Brain pericyte (primary cell): ENCODE results near the gene UFM1.
A peak's percentile ranks its signal among the peaks of the same experiment; 100 is the strongest.
"Not testable (repeated sequence)": the region's sequence is repeated elsewhere in the genome, so short reads cannot be mapped to it uniquely, and the experiment has no call there.

Experiments
- DNase-seq: peaks from one replicate; pipeline ENCODE4 v3.0.0-alpha.2; 2012; ENCODE audit warnings: low read depth, low spot score

The UFM1 gene

DNA sequence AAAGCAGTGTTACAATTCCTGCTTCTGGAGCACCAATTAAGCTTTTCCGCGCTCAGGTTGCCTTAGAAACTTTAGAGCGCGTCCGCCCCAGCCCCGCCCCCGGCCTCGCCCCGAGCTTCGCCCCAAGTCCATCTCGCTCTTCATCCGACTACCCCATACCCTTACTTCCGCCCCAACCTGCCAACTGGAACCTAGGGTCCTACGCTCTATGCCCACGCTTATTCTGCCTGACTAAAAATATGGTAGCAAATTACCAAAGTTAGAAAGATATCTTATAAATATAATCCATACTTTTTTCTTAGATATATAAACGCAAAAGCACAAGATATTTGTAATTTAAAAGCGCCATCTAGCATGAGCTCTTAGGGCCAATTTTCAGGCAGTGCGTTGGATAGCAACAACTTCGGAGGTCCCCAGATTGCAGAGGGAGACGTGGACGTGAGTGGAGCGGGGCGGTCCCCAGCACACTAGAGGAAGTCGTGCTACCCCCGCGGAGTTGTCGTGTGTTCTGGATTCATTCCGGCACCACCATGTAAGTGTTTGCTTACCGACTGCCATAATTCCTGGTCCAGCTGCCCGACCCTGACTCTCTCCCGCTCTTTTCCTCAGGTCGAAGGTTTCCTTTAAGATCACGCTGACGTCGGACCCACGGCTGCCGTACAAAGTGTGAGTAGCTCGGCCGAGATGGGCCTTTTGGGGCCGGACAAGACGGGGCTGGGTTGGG, at the start of gene UFM1:
TSS of gene UFM1 (plus strand) at position 462 of the 724 bp plus-strand sequence. CDS start at position 531, 69 bp downstream.
- DNase-seq, result peak; percentile 81

DNA sequence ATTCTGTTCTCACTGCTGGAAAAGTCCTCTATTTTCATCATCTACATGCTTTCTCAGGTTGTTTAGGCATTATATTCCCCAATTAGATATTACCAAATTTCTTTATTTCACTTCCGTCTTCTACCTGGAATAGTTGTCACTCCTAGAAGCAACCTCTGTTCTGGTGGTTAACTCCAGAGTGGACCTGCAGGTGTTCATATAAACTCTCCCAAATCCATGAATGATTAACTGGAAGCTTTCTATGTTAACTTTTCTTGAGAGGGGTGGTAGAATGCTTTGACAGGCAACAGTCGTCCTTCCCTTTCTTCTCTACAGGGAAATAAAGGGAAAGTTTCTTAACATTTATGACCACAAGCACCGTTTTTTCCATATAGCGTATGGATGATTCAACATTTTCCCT, 48.4 kb upstream of the UFM1 start:
- DNase-seq, result no peak

DNA sequence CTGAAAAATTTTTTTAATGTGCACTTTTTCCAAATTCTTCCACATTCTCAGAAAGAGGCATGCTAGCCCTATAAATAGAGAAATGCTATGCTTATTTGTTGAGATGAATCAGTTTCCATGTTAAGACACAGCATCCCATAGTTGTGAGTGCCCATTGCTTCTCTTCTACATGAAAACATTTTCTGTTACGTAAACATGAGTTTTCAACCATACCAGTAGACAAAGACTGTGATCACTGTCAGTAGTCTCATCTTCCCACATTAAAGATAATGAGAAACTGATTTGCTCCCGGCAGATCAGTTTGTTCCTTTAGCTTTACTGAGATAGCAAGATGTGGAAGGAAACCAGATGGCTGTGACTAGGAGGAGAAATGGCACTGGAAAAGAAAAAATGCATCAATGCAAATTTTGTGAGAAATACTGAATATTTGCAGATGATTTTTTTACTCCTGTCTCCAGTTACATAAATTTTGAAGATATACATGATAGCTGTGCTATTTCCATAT, 45.8 kb upstream of the UFM1 start:
- DNase-seq, result no peak

DNA sequence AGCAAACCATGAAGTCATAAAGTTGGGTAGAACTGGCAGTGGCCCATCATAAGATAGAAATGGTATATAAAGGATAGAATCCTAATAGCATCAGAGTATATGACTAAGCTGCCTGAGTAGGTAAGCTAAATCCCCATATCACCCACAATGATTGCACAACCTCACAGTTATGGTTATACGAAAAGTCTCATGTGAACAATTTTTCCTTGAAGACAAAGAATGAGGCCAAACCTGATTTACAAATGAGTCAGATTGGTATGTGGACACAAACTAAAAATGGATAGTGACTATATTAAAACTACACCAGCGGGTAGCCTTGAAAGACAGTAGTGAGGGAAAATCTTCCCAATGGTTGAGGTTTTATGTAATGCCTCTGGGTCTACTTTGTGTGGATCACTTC, 40.9 kb upstream of the UFM1 start:
- DNase-seq, result no peak

DNA sequence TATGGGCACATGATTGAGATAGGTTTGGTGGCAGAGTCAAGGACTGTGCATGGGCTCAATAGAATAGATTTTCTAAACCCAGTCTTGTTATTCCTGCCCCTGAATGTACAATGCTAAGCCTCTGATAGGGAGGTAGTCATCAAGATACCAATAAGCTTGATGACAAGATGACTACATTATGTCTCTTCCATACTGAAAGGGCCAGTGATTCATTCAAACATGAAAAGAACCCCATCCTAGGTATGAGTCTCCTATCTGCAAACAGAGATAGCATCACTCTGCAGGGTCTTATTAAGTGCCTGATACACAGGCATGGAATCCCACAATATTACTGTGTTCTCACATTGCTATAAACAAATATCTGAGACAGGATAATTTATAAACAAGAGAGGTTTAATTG, 40.3 kb upstream of the UFM1 start:
- no peak for DNase-seq

DNA sequence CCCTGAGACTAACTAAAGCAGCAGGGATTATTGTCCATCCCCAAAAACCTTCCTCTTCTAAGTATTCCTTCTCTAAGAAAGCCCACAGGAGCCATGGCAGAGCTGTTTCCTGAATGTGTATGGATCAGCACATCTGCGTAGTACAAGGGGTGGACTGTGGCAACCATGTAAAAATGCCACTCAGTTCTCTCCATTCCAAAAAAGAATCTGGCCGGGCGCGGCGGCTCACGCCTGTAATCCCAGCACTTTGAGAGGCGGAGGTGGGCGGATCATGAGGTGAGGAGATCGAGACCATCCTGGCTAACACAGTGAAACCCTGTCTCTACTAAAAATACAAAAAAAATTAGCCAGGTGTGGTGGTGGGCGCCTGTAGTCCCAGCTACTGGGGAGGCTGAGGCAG, 38.5 kb upstream of the UFM1 start:
- DNase-seq, result not testable (repeated sequence)

DNA sequence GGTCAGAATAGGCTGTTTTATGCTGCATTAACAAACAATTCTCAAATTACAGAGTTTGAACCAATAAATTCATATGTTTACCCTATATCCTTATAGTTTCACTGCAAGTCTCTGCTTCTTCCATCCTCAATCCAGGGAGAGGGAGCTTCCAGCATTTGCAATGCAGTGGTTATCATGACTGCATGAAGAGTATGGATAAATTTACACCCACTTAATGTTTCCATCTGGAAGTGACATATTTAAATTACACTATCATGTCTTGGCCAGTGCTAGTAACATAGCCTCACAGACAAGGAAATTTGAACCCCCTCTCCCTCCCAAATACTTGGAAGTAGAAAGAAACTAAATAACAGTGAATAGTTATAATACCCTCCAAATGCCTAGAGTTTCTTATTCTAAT, 33.5 kb upstream of the UFM1 start:
- DNase-seq, result no peak

DNA sequence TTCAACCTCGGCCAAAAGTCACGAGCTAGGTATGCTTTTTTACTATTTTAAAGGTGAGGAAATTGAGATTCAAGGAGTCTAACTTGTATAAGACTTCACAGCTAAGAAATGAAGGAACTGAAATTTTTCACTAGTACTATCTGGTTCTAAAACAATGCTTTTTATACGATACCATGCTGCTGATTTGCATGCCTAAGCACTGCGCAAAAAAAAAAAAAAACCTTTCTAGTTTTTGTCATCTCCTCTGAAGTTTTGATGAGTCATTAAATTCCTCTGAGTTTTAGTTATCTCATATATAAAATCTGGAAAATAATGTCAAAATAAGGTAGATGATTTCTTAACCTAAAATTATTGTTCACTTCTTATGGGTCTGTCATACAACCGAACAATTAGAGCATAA, 28.0 kb upstream of the UFM1 start:
- DNase-seq, result no peak

DNA sequence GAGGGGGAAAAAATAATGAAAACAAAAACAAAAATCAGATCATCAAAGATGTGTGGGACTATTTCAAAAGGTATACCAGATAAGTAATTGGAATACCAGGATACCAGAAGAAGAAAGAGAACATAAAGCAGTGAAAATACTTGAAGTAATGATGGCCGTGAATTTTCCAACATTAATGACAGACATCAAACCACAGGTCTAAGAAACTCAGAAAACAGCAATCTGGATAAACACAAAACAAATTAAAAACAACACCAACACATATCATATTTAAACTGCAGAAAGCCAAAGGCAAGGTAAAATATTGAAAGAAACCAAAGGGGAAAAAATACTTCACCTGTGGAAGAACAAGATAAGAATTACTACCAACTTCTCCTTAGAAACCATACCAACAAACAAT, 24.2 kb upstream of the UFM1 start:
- DNase-seq, result no peak

DNA sequence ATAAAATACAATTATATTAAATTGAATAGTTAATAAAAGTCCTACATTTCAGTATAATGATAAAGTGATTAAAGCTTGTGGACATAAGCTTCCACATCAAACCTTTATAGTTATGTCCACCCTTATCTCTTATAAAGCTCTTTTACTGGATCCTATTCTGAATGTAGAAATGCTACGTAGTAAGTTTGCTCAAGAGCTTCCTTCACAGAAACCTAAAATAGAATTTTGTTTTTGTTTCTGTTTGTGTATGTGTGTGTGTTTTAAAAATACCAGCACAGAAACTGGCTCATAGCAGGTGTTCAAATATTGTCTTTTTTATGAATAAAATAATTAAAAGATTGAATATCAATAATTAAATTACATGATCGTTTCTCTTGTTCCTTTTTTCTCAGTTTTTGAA, 21.0 kb upstream of the UFM1 start:
- DNase-seq, result no peak

DNA sequence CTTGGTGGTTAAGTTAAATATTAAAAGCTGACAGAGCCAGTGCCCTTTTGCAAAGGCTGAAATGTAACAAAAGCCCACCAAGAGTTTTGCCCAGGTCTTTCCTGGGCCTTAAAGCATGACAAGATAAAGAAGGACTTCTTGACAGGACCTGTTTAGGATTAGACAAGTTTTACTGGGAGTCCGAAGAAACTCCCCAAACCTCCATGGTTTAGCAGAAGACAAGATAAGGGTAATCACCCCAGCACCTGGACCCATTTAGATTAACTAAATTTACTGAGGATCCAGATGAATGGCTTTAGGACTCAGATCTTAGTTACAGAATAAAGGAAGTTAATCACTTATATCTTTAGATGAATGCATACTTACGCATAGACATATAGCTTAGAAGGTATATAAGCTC, 14.8 kb upstream of the UFM1 start:
- DNase-seq, result no peak

DNA sequence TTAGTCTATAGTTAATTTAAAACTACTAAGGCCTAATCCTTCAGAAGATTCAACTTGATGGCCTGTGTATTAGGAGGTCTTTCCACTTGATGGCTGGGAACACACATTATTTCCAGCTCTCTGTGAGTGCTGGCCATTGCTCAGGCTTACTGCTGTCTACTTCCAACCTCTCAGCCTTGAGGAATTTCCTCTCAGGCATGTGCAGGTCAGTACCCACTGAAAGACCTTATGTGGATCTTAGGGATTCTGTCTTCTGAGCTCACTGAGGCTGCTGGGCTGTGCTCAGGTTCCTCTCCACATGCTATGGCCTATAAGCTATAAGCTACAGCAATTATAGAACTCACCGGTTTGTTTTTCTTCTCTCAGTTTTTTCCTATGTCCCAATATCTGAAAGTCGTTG, 11.6 kb upstream of the UFM1 start:
- DNase-seq, result no peak

DNA sequence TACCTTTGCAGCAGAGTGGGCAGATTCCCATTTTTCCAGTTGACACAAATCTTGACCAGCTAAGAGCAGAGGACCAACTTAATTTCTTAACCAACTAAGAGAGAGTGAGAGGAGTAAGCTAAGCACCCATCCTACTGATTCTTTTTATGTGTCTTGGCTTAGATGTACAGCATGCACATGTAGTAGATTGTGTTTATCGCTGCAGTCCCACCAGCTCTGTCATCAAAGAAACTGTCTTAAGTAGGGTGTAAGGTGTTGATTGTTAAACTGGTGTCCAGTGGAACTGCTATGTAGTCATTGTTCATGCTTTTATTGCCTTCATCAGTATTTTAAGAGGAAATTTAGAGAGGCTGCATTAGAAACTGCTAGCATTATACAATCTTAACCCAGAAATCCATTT, 9.0 kb upstream of the UFM1 start:
- no peak for DNase-seq

DNA sequence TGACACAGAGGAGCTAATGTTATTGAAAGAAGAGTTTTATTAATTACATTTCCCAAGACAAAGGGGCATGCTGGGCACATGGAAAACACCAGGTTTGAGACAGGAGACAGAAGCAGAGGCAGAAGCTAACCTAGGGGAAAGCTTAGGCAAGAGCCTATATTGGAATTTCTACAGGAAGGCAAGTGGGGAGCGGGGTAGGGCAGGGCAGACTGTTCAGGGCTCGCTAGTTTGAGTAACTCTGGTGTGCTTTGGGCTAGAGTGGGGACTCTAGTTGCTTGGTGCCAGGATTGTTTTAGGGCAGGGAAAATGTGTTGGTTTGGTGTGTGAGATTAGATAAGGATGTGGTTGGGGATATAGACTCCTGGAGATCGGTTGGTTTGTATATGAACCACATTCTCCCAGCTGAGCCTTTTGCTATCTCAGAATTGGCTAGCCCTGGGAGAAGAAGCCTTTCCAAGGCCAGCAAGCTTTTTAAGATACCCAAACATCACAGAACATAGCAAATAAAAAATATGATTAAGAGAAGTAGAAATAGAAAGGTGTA, 8.4 kb upstream of the UFM1 start:
- DNase-seq, result no peak

DNA sequence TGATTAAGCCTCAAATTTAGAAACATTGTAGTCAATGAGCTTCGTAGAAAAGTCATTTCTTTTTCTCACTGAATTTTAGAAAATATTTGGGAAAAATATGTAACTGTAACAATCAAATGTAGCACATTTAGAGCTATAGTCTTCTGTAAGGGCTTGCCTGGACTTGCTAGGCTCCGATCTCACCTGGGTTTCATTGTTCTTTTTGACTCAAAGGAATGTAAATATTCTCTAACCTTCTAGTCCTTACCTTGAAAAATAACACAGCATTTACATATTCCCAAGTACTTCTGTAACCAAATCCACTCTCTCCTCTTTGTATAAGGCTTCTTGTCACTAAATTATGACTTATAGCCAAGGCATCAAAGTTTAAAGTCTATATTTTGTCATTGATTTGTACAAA, 2.9 kb upstream of the UFM1 start:
- no peak for DNase-seq

DNA sequence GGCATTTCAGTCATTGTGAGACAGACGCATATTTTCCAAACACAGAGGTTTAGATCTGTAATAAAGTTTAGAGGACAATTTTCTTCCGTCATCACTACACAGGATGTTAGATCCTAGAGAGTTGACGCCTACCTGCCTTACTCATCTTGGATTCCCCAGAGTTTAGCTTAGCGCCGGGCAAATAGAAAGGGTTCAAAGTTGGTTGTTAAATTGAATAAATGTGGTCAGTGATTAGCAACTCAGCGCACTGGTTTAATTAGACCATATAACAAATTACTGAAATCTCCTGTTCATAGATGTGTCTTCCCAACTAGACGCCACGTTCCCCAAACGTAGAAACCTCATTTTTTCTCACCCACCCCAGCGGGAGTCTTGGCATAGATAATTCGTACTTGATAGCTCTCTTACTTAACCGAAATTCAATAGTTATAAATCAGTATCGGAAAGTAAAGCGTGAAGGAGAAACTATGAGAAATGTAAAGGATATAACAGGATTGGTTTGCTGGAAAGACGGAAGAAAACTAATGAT, 726 bp upstream of the UFM1 start:
- DNase-seq, result no peak

DNA sequence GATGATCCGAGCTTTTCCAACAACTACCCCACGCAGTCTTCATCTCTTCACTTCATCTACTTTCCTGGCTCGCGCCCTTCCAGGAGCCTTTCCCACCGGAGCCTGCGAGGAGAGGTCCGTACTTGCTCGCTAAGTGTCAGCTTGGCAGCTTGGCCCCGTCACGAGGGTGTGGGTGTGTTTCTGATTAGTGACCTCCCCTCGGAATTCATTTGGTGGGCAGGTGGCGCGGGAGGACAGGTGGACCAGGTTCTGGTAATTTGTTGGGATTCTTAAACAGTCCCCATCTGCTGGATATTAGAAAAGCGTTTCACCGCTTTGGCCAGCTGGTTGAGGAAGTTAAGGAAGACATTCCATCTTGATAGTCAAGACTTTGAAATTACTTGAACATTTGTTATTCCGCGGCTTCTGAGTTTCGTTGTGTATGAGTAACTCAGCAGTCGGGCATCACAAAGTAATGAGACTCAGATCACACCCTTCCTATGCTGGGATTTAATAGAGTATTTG, 515 bp downstream of the UFM1 start:
- no peak for DNase-seq

DNA sequence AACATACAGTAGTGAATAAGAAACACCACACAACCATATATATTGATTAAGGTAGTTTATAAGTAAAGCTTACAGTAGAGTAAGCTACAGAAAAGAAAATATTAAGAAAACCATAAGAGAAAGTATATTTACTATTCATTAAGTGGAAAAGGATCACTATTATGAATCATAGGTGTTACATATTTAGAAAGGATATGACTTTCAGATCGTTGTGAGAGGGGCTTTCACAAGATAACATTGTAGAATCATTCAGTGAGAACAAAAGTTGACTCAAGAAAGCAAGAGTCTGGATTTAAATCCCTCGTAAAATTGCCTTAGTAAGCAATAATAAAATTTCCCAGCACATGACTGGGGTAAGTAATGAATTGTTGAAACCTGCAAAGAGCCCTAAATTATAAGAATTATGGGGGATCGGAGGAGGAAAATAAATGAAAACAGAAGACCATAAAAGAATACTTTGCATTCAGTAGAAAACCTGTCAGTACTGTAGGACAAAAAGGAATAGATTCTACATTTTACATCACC, 6.0 kb downstream of the UFM1 start:
- DNase-seq, result no peak

DNA sequence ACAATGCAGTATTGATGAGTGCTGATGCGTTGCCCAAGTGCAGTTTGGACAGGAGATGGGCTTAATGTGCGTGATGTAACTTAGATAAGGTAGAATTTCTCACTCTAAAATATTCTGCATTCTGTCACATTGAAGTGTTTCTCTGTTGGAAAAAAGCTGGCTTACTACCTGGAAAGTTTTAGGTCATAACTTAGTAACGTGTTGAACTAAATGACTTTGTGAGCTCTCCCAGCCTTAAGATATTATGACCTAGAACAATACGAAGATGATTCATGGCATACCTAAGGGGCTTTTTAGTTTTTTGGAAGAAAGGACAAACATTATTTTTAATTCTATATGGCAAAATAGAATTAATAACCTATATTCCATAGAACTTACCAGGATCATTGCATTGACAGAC, 9.0 kb downstream of the UFM1 start:
- no peak for DNase-seq

DNA sequence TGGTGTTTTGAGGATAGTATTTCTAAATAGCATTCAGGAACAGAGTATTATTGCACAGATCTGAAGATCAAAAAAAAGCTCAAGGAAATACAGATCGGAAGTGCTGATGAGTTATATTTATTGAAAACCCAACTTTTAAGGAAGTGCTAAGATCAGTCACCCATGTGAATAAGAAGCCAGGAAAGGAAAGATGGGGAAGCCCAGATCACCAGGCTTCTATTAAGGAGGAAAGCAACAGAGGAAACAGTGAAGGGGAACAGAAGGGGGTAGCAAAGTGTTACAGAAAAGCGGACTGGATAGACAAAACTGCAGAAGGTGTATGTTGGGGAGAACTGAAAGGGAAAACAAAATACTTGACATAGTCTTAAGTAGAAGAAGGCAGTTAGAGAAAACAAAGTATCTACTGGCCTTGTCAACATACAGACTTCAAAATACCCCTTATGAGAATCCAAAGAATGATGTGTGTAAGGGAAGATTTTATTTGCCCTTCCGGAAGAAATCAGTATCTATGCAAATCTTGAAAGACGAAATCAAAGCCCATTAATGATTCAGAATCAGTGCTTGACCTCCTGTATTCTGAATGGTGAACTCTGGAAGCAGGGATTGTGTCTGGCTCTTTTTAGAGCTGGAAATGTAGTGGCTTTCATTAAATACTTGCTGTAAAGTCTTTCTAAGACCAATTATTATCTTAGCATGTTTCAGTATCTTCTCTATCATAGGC, 12.1 kb downstream of the UFM1 start:
- DNase-seq, result no peak

DNA sequence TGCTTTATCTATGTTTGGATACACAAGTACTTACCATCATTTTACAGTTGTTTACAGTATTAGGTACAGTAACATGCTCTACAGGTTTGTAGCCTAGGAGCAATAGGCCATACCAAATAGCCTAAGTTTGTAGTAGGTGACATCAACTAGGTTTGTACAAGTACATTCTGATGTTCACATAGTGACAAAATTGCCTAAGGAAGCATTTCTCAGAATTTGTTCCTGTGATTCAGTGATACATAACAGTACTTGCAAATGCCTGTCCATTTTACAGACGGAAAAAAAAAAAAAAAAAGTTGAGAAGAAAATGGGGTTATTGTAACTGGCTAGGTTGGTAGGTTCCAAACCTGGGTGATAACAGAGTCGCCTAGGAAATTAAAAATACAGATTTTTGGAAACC, 13.6 kb downstream of the UFM1 start:
- DNase-seq, result no peak

DNA sequence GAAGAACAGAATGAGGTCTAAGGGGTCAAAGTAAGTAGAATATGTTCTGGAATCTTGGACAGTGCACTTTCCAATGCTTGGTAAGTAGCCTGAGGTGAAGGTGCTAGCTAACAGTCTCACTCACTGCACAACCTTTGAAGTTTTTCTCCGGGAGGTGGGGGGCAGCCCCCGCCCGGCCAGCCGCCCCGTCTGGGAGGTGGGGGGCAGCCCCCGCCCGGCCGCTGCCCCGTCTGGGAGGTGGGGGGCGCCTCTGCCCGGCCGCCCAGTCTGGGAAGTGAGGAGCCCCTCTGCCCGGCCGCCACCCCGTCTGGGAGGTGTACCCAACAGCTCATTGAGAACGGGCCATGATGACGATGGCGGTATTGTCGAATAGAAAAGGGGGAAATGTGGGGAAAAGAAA, 14.1 kb downstream of the UFM1 start:
- not testable (repeated sequence) for DNase-seq
